NT2/D1 (cell line): ENCODE data around the gene TTC21B.

Experiments used
- DNase-seq: peaks from one replicate; pipeline ENCODE4 v3.0.0-alpha.2; 2011; ENCODE audit warnings: low read depth, low spot score
- H3K27me3 ChIP-seq: 2 replicates; pipeline ENCODE4 v1.6.0; 2011; ENCODE audit warnings: mild to moderate bottlenecking; ENCODE audit not compliant: insufficient read length, insufficient read depth
- H3K36me3 ChIP-seq: 2 replicates; pipeline ENCODE4 v1.6.1; 2011; ENCODE audit warnings: mild to moderate bottlenecking, low read length, mixed read lengths; ENCODE audit not compliant: insufficient read depth, insufficient read length
- H3K4me1 ChIP-seq: 2 replicates; pipeline ENCODE4 v1.5.1; 2011; ENCODE audit not compliant: insufficient read depth, insufficient read length
- H3K4me3 ChIP-seq: 2 replicates; pipeline ENCODE4 v1.5.1; 2011; ENCODE audit warnings: low read depth; ENCODE audit not compliant: insufficient read length
- H3K9ac ChIP-seq: 2 replicates; pipeline ENCODE4 v1.6.0; 2011; ENCODE audit warnings: low read depth; ENCODE audit not compliant: insufficient read length
- H3K9me3 ChIP-seq: 2 replicates; pipeline ENCODE4 v1.5.1; 2011; ENCODE audit warnings: mild to moderate bottlenecking, low read length; ENCODE audit not compliant: insufficient read depth
- SUZ12 ChIP-seq: IDR thresholded peaks from 2 replicates; pipeline ENCODE4 v1.6.1; 2011; ENCODE audit not compliant: insufficient read length, insufficient read depth; ENCODE audit errors: extremely low read depth
- YY1 ChIP-seq: IDR thresholded peaks from 2 replicates; pipeline ENCODE4 v1.6.1; 2011; ENCODE audit not compliant: insufficient read length, insufficient read depth
- ZNF274 ChIP-seq: IDR thresholded peaks from 2 replicates; pipeline ENCODE4 v1.6.1; 2011; ENCODE audit warnings: mild to moderate bottlenecking, low read depth, low read length

The TTC21B gene

GRCh38 chr2:165904432-165904831, 49.1 kb downstream of the TTC21B start:
- Histone ChIP-seq H3K9ac (no peak overlapping the region), H3K36me3 (peaks cover 50% of the 10 kb centered on the region), H3K4me3 (no peak overlapping the region), H3K9me3 (no peaks in the 10 kb centered on the region), H3K4me1 (no peaks in the 10 kb centered on the region), H3K27me3 (no peaks in the 10 kb centered on the region)
- TF ChIP-seq ZNF274 (no peak), SUZ12 (no peak), YY1 (no peak)
- no peak for DNase-seq

DNA sequence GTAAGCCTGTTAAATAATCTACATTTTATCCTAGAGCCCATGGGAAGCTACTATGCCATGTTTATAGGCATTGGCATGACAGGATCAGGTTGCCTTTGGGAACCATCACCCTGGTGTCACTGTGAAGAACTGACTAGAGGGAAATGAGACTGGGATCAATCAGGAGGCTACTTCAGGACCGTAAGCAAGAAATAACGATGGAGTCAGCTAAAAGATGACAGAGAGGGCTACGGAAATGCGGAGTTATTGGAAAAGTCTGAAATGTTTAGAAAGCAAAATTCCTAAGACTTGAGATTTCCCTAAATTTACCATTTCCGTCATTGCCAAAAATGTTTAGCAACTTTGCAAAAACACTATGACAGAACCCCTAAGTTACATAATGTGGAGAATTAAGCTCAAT, 50.2 kb downstream of the TTC21B start:
- Histone ChIP-seq H3K4me3 (no peak overlapping the region), H3K9me3 (no peaks in the 10 kb centered on the region), H3K27me3 (no peaks in the 10 kb centered on the region), H3K36me3 (peaks cover 56% of the 10 kb centered on the region), H3K9ac (no peak overlapping the region), H3K4me1 (no peaks in the 10 kb centered on the region)
- TF ChIP-seq ZNF274: no peak
- TF ChIP-seq SUZ12: no peak
- no peak for TF ChIP-seq YY1
- no peak for DNase-seq

DNA sequence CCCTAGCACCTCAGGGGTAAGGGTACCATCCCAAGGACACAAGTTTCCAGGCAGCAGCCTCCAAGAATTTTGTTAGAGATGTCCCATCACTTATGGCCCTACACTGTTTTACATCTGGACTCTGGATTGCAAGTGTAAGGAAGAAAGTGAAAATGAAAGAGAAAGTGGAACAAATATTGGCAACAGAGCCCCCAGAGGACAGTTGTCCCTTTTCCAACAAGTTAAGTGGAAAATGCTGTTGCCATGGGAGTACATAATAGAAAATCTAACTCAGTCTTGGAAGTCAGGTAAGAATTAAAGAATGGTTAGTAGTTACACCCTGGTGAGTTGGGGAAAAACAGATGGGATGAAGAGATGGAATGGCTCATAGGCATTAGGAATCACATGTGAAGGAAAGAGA, 50.6 kb downstream of the TTC21B start:
- DNase-seq: no peak
- Histone ChIP-seq H3K36me3 (peaks cover 61% of the 10 kb centered on the region), H3K4me3 (no peak overlapping the region), H3K27me3 (no peaks in the 10 kb centered on the region), H3K4me1 (no peaks in the 10 kb centered on the region), H3K9ac (no peak overlapping the region), H3K9me3 (no peaks in the 10 kb centered on the region)
- TF ChIP-seq ZNF274: no peak
- TF ChIP-seq SUZ12: no peak
- no peak for TF ChIP-seq YY1

DNA sequence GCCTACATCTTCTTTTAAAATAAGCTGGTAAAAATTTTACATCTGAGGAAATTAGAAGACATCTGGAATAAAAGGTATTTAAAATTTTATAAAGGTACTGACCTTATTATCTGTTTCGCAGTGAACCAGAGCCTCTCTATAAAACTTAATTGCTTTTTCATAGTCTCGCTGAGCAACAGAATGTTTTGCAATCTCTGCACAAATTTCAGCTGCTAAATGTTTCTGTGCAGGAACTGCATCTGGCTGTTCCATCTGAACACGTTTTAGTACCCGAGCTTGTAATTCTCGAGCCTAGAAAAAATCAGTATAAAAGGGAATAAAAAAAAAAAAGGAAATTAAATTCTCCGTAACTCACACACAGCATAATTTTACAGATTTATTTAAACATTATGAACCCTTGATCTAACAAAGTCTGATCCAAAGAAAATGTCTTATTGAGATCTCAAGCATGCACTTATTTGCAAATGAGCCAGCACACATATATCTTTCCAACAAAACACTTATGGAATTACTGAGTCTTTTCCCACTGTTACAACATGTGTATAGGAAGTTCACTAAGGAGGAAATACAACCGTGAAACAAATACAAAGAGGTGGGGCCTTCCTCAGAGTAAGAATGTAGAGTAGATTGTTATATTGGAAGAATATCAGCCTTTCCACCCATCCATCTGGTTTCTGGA, 51.8 kb downstream of the TTC21B start:
- Histone ChIP-seq H3K9me3 (no peaks in the 10 kb centered on the region), H3K27me3 (no peaks in the 10 kb centered on the region), H3K4me3 (no peak overlapping the region), H3K36me3 (peaks cover 65% of the 10 kb centered on the region), H3K9ac (no peak overlapping the region), H3K4me1 (no peaks in the 10 kb centered on the region)
- no peak for DNase-seq
- TF ChIP-seq SUZ12 (no peak), ZNF274 (no peak), YY1 (no peak)

DNA sequence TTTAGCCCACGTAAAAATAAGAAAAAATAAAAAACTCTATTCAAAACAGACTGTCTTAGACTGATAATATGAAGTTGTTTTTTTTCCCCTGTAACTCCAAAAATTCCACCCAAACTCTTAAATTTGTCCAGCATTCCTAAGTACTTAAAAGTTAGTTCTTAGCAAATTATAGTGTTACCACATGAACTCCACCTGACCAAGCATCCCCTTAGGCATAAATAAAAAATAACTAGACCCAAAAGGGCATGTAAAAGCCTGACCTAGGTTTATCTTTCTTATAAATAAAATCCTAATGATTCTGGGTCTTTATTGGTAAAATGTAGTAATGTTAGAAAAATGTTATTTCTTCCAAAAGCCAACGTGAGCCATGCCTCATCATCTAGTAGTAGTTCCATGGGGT, 54.3 kb downstream of the TTC21B start:
- TF ChIP-seq SUZ12 (no peak), YY1 (no peak), ZNF274 (no peak)
- H3K9me3 ChIP-seq: no peaks in the 10 kb centered on the region

GRCh38 chr2:165898381-165898780, 55.2 kb downstream of the TTC21B start:
- peaks cover 75% of the 10 kb centered on the region for H3K36me3 ChIP-seq
- H3K9me3 ChIP-seq: no peaks in the 10 kb centered on the region
- H3K4me1 ChIP-seq: no peaks in the 10 kb centered on the region
- DNase-seq: no peak
- no peak overlapping the region for H3K9ac ChIP-seq
- no peak for TF ChIP-seq YY1
- TF ChIP-seq SUZ12: no peak
- TF ChIP-seq ZNF274: no peak
- H3K4me3 ChIP-seq: no peak overlapping the region
- H3K27me3 ChIP-seq: no peaks in the 10 kb centered on the region

More for the DNA sequence above, 54.3 kb downstream of the TTC21B start:
- Histone ChIP-seq H3K4me3 (no peak overlapping the region), H3K36me3 (peaks cover 75% of the 10 kb centered on the region), H3K4me1 (no peaks in the 10 kb centered on the region), H3K27me3 (no peaks in the 10 kb centered on the region), H3K9ac (no peak overlapping the region)
- DNase-seq: no peak

DNA sequence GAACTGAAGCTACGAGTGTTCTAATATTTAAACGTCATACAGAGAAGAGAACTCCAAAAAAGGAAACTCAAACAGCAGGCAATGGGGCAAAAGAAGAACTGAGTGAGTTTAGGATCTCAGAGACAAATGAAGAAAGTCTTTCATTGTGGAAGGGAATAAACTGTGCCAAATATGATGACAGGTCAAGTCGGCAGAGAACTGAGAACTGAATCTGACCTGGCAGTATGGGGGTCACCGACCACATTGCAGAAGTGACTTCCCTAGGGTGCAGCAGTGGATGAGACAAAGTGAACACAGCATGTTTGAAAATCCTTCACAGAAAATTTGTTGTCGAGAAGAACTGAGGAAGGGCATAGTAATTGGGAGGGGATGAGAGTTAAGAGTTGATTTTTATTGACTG, 55.9 kb downstream of the TTC21B start:
- H3K9me3 ChIP-seq: no peaks in the 10 kb centered on the region
- H3K4me3 ChIP-seq: no peak overlapping the region
- H3K27me3 ChIP-seq: no peaks in the 10 kb centered on the region
- H3K4me1 ChIP-seq: no peaks in the 10 kb centered on the region
- TF ChIP-seq SUZ12 (no peak), ZNF274 (no peak), YY1 (no peak)
- peaks cover 74% of the 10 kb centered on the region for H3K36me3 ChIP-seq
- DNase-seq: no peak
- no peak overlapping the region for H3K9ac ChIP-seq

GRCh38 chr2:165897074-165897473, 56.5 kb downstream of the TTC21B start:
- TF ChIP-seq SUZ12: no peak
- TF ChIP-seq ZNF274: no peak
- no peak for TF ChIP-seq YY1
- no peak overlapping the region for H3K9ac ChIP-seq
- H3K4me1 ChIP-seq: no peaks in the 10 kb centered on the region
- peaks cover 73% of the 10 kb centered on the region for H3K36me3 ChIP-seq
- H3K4me3 ChIP-seq: no peak overlapping the region
- H3K27me3 ChIP-seq: no peaks in the 10 kb centered on the region
- DNase-seq: no peak
- H3K9me3 ChIP-seq: no peaks in the 10 kb centered on the region
